GM12864 (cell line): Measurements from ENCODE around the gene MAMDC4.
A peak's percentile ranks its signal among the peaks of the same experiment; 100 is the strongest.

ENCODE experiments used
- DNase-seq: peaks from one replicate; pipeline ENCODE4 v3.0.0-alpha.2; 2011; ENCODE audit warnings: low read depth
- H3K4me3 ChIP-seq: 2 replicates; pipeline ENCODE4 v1.5.1; 2011; ENCODE audit warnings: mild to moderate bottlenecking, low read depth, low read length, control low read depth
- CTCF ChIP-seq: IDR thresholded peaks from 2 replicates; pipeline ENCODE4 v1.5.1; 2011; ENCODE audit warnings: low read depth, mild to moderate bottlenecking, moderate library complexity, low read length, control low read depth, inconsistent platforms; ENCODE audit errors: missing control alignments

The MAMDC4 gene

DNA sequence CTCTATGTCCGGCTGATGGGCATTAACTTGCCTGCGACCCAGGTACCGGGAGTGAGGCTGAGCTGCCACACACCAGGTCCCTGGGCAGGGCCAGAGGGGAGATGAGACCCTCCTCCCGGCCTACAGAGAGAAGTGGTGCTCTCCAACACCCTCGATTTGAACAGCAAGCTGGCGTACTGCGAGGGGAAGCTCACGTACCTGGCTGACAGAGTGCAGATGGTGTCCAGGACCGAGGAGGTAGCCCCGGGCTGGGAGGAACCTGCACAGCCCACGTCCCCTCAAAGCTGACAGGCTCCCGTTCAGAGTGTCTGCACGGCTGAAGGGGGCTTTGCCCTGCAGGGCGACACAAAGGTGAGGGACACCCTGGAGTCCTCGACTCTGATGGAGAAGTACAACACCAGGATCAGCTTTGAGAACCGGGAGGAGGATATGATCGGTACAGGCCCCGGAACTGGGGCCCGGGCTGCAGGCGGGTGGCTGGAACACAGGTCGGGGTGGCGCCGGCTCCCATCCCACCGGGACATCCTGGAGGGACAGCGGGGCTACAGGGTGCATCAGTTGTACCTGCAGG, 45.4 kb upstream of the MAMDC4 start:
- no peak for TF ChIP-seq CTCF
- DNase-seq = no peak

GRCh38 chr9:136807281-136808074, 44.7 kb upstream of the MAMDC4 start, which contains the start of gene RABL6:
TSS of gene RABL6 (plus strand) at chr9:136807948. CDS start at chr9:136808197, 249 bp downstream.
- no peak for TF ChIP-seq CTCF
- peak within 1 kb of the TSS; percentile 96 for H3K4me3 ChIP-seq
- DNase-seq = no peak

More for the DNA sequence above, 45.4 kb upstream of the MAMDC4 start:
- peak overlapping the region; percentile 96 for H3K4me3 ChIP-seq

DNA sequence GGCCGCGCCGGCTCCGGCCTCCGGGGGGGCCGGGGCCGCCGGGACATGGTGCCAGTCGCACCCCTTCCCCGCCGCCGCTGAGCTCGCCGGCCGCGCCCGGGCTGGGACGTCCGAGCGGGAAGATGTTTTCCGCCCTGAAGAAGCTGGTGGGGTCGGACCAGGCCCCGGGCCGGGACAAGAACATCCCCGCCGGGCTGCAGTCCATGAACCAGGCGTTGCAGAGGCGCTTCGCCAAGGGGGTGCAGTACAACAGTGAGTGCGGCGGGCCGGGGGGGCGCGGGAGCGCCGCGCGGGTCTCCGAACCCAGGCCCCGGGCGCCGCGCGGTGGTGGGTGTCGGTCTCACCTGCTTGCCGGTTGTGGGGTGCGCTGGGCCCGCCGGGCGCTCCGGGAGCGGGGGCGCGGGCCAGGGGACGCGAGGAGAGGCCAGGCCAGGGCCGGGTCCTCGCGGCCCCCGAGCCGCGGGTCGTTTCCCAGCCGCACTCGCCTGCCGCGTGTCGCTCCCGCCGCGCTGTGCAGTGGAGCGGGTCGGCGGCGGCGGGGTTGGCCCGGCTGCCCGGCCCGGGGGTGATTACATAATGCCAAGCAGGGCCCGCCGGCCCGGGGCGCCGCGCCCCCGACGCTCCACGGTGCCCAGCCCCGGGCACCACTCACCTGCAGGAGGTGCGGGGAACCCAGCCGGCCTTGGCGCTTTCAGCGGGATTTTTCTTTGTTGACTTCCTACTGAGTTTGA, 43.9 kb upstream of the MAMDC4 start:
- no peak for TF ChIP-seq CTCF
- no peak for DNase-seq
- H3K4me3 ChIP-seq = peak overlapping the region; percentile 96

DNA sequence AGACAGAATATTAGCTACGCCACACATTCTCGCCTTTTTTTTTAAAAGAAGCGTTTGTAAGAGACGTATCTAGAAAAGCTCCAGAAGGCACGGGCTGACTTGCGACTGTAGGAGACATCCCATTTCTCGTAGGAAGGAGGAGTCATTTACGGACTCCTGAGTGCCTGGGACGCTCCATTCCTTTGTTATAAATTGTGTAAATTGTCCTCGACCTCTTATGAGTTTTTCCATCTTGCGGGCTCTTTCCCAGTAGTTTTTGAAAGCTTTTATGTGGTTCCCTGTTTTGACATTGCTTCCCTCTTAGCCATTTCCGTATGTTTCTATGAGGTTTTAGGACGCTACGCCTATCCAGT, 43.4 kb upstream of the MAMDC4 start:
- TF ChIP-seq CTCF = no peak
- H3K4me3 ChIP-seq = peak overlapping the region; percentile 96
- DNase-seq = no peak

DNA sequence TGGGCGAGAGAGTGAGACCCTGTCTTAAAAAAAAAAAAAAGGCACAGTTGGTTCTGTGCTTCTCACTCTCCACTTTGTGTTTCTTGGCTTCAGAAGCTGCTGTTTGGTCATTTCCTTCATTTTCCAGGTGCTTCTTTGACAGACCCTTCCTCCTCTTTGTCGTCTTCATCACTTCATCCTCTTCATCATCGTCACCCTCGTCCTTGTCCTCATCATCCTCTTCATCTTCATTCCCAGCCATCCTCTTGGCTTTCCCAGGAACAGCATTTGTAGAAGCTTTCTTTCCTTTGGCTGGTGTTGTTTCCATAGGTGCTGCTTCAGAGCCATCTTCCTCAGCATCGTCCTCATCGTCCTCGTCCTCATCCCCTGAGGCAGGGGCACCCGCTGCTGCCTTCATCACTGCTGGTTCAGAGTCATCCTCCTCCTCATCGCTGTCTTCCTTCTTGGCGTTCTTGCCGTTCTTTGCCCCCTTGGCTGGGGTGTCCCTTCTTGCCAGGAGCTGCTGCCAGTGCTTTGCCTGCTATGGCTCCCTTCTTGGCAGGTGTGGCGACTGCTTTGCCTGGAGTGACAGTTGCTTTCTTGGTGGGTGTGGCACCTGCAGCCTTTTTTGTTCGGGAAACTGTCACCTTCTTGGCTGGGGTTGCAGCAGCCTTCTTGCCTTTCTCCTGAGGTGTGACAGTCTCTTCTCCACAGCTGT, 37.3 kb upstream of the MAMDC4 start:
- H3K4me3 ChIP-seq = no peak overlapping the region
- TF ChIP-seq CTCF = no peak
- DNase-seq = no peak

- no peak overlapping the region for H3K4me3 ChIP-seq
- TF ChIP-seq CTCF = no peak
- no peak for DNase-seq
Measured at GRCh38 chr9:136815422-136815782, 36.7 kb upstream of the MAMDC4 start.
